ENCODE data around the gene NUAK2. TPM values are rescaled to one million over a fixed set of nuclear protein-coding genes. Genes with fewer than 3 reads are reported as not detected.
A peak's percentile ranks its signal among the peaks of the same experiment; 100 is the strongest.
"Not testable (repeated sequence)": the region's sequence is repeated elsewhere in the genome, so short reads cannot be mapped to it uniquely, and the experiment has no call there.

Gene NUAK2
- total RNA-seq, 8 experiments from 2014 or later = 0.09 to 17.9 (median 7.0) TPM

- H3K27ac ChIP-seq = peak overlapping the region; percentile 84 to 85
- peak; percentile 95 to 97 (median 96) for ATAC-seq (replicated peaks in 6 of 8)
- in situ Hi-C loops (cut with MboI; ENCODE audit: low pct_unique_long_range_greater_than_20kb in 2 of 9, low sequenced_read_pairs in 9 of 9, unreplicated experiment in 9 of 9) = loop anchor here in 1 of 9 experiments (5.0 kb wide), 1 partner anchor 38 kb away; the partner anchor contains the start of gene NUAK2
- 0 to 83% (median 33%) methylated on average over 1 to 4 of the region's 7 CpGs; no CpG with 5 or more reads in 6 of the 10 experiments for WGBS, 10 experiments
- no peak overlapping the region for H3K4me3 ChIP-seq
- H3K4me1 ChIP-seq (replicated peaks in 1 of 2) = peaks cover 37 to 38% of the 10 kb centered on the region in 2 donors
Measured at GRCh38 chr1:205284420-205285144, 37.0 kb downstream of the NUAK2 start.

GRCh38 chr1:205283270-205284147 lies 38.0 kb downstream of the NUAK2 start:
- Histone ChIP-seq H3K4me1 (replicated peaks in 1 of 2) (peaks cover 37 to 38% of the 10 kb centered on the region in 2 donors), H3K4me3 (no peak overlapping the region), H3K27ac (peak overlapping the region; percentile 84 to 85)
- in situ Hi-C loops (cut with MboI; ENCODE audit: low pct_unique_long_range_greater_than_20kb in 2 of 9, low sequenced_read_pairs in 9 of 9, unreplicated experiment in 9 of 9) = loop anchor here in 1 of 9 experiments (5.0 kb wide), 1 partner anchor 39 kb away; the partner anchor contains the start of gene NUAK2
- WGBS, 10 experiments = 63 to 82% (median 74%) methylated on average over 5 to 14 of the region's 15 CpGs
- ATAC-seq (replicated peaks in 6 of 8) = no peak

- WGBS, 10 experiments = 92 to 100% (median 99%) methylated on average over 1 to 9 of the region's 10 CpGs; no CpG with 5 or more reads in 2 of the 10 experiments
- not testable (repeated sequence) for H3K27ac ChIP-seq; ATAC-seq (replicated peaks in 6 of 8); H3K4me3 ChIP-seq
- peaks cover 25 to 26% of the 10 kb centered on the region in 2 donors for H3K4me1 ChIP-seq (replicated peaks in 1 of 2)
- in situ Hi-C loops (cut with MboI; ENCODE audit: low pct_unique_long_range_greater_than_20kb in 2 of 9, low sequenced_read_pairs in 9 of 9, unreplicated experiment in 9 of 9) = loop anchor here in 1 of 9 experiments (5.0 kb wide), 1 partner anchor 41 kb away; the partner anchor contains the start of gene NUAK2
Measured at GRCh38 chr1:205280666-205281395, 40.7 kb downstream of the NUAK2 start.

GRCh38 chr1:205279986-205280385 lies 41.6 kb downstream of the NUAK2 start:
- Histone ChIP-seq H3K4me1 (replicated peaks in 1 of 2) (peaks cover 17 to 18% of the 10 kb centered on the region in 2 donors), H3K4me3 (no peak overlapping the region), H3K27ac (no peak overlapping the region)
- ATAC-seq (replicated peaks in 6 of 8) = peak in 1 of 8 experiments; percentile 5
- in situ Hi-C loops (cut with MboI; ENCODE audit: low pct_unique_long_range_greater_than_20kb in 2 of 9, low sequenced_read_pairs in 9 of 9, unreplicated experiment in 9 of 9) = loop anchor here in 4 of 9 experiments (5.0 to 10.0 kb wide), 3 partner anchors 42 to 245 kb away; partner anchors contain the start of gene NUAK2 (in 4 of the 4)
- 0 to 100% (median 83%) methylated on average over 1 to 3 of the region's 3 CpGs; no CpG with 5 or more reads in 3 of the 10 experiments for WGBS, 10 experiments

- WGBS, 10 experiments = 75 to 100% (median 88%) methylated on average over 2 to 7 of the region's 8 CpGs; no CpG with 5 or more reads in 6 of the 10 experiments
- in situ Hi-C loops (cut with MboI; ENCODE audit: low pct_unique_long_range_greater_than_20kb in 2 of 9, low sequenced_read_pairs in 9 of 9, unreplicated experiment in 9 of 9) = loop anchor here in 4 of 9 experiments (10.0 kb wide), 2 partner anchors 48 to 248 kb away; partner anchors contain the start of gene NUAK2 (in 3 of the 4)
- ATAC-seq (replicated peaks in 6 of 8) = no peak
- Histone ChIP-seq H3K27ac (no peak overlapping the region), H3K4me1 (replicated peaks in 1 of 2) (peaks cover 25 to 28% of the 10 kb centered on the region in 2 donors), H3K4me3 (no peak overlapping the region)
Measured at GRCh38 chr1:205276689-205277065, 44.9 kb downstream of the NUAK2 start.

GRCh38 chr1:205275916-205276688 lies 45.4 kb downstream of the NUAK2 start:
- in situ Hi-C loops (cut with MboI; ENCODE audit: low pct_unique_long_range_greater_than_20kb in 2 of 9, low sequenced_read_pairs in 9 of 9, unreplicated experiment in 9 of 9) = loop anchor here in 4 of 9 experiments (10.0 kb wide), 2 partner anchors 49 to 249 kb away; partner anchors contain the start of gene NUAK2 (in 3 of the 4)
- 50 to 94% (median 86%) methylated on average over 1 to 6 of the region's 9 CpGs; no CpG with 5 or more reads in 3 of the 10 experiments for WGBS, 10 experiments
- no peak overlapping the region for H3K27ac ChIP-seq

GRCh38 chr1:205275133-205275532 lies 46.4 kb downstream of the NUAK2 start:
- peaks cover 25 to 28% of the 10 kb centered on the region in 2 donors for H3K4me1 ChIP-seq (replicated peaks in 1 of 2)
- no peak for ATAC-seq (replicated peaks in 6 of 8)
- WGBS, 10 experiments = 89 to 100% (median 100%) methylated on average over 1 to 3 of the region's 3 CpGs; no CpG with 5 or more reads in 5 of the 10 experiments
- no peak overlapping the region for H3K27ac ChIP-seq
- H3K4me3 ChIP-seq = no peak overlapping the region
- in situ Hi-C loops (cut with MboI; ENCODE audit: low pct_unique_long_range_greater_than_20kb in 2 of 9, low sequenced_read_pairs in 9 of 9, unreplicated experiment in 9 of 9) = loop anchor here in 4 of 9 experiments (10.0 kb wide), 2 partner anchors 50 to 250 kb away; partner anchors contain the start of gene NUAK2 (in 3 of the 4)

More at GRCh38 chr1:205275916-205276688, 45.4 kb downstream of the NUAK2 start:
- no peak overlapping the region for H3K4me3 ChIP-seq
- peaks cover 25 to 28% of the 10 kb centered on the region in 2 donors for H3K4me1 ChIP-seq (replicated peaks in 1 of 2)
- ATAC-seq (replicated peaks in 6 of 8) = no peak

- Histone ChIP-seq H3K4me1 (replicated peaks in 1 of 2) (peaks cover 25 to 28% of the 10 kb centered on the region in 2 donors), H3K27ac (peak overlapping the region in 1 of 2 donors; percentile 12), H3K4me3 (no peak overlapping the region)
- in situ Hi-C loops (cut with MboI; ENCODE audit: low pct_unique_long_range_greater_than_20kb in 2 of 9, low sequenced_read_pairs in 9 of 9, unreplicated experiment in 9 of 9) = loop anchor here in 7 of 9 experiments (10.0 to 25.0 kb wide), 3 partner anchors 51 to 287 kb away; partner anchors contain the start of gene NUAK2 (in 3 of the 7)
- peak in 5 of 8 experiments; percentile 24 to 44 (median 29) for ATAC-seq (replicated peaks in 6 of 8)
- WGBS, 10 experiments = 20 to 91% (median 77%) methylated on average over 1 to 5 of the region's 8 CpGs; no CpG with 5 or more reads in 2 of the 10 experiments
Measured at GRCh38 chr1:205274041-205274691, 47.4 kb downstream of the NUAK2 start.

DNA sequence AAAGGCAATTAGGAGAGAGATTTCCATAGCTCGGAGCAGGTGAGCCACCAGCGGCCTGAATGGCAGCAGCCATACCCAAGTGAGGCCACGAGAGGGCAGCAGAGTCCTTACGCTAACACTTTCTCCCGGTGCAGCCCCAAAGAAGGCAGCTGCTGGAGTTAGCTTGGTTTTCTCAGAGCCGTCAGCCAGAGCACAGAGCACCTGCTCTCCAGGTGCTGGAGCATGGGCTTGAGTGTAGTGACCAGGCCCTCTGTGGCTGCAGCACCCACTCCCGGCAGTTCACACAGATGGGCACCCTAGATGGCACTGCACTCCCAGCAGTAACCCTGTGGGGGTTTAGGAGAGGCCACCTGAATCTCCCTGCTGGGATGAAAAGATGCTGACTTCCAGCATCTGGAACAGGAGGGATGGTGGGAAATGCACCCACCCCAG lies 48.0 kb downstream of the NUAK2 start:
- ATAC-seq (replicated peaks in 6 of 8) = peak; percentile 62 to 96 (median 80)
- Histone ChIP-seq H3K4me3 (no peak overlapping the region), H3K4me1 (replicated peaks in 1 of 2) (peaks cover 25 to 28% of the 10 kb centered on the region in 2 donors), H3K27ac (no peak overlapping the region)
- 0 to 13% (median 10%) methylated on average over 2 to 6 of the region's 7 CpGs; no CpG with 5 or more reads in 5 of the 10 experiments for WGBS, 10 experiments
- in situ Hi-C loops (cut with MboI; ENCODE audit: low pct_unique_long_range_greater_than_20kb in 2 of 9, low sequenced_read_pairs in 9 of 9, unreplicated experiment in 9 of 9) = loop anchor here in 7 of 9 experiments (10.0 to 25.0 kb wide), 3 partner anchors 51 to 286 kb away; partner anchors contain the start of gene NUAK2 (in 3 of the 7)

DNA sequence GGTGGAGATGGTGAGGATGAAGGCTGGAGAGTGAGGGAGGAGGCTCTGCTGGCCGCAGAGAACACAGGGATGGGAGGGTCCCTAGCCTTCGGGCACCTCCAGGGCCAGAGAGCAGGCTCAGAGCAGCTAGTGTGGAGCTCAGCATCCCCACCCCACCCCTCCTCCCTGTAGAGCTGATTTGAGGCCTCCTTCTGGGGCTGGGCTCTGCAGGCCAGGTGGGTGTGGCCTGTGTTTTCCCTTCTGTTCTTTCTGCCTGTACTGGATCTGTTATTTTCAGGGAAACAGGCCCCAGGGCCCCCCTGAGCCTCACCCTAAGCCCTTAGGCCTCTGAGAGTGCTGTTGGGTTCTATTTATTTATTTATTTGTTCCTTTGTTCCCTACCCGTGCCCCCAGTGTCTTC lies 49.0 kb downstream of the NUAK2 start:
- Histone ChIP-seq H3K4me1 (replicated peaks in 1 of 2) (peaks cover 25 to 28% of the 10 kb centered on the region in 2 donors), H3K27ac (peak overlapping the region in 1 of 2 donors; percentile 3), H3K4me3 (no peak overlapping the region)
- ATAC-seq (replicated peaks in 6 of 8) = peak; percentile 6 to 86 (median 61)
- in situ Hi-C loops (cut with MboI; ENCODE audit: low pct_unique_long_range_greater_than_20kb in 2 of 9, low sequenced_read_pairs in 9 of 9, unreplicated experiment in 9 of 9) = loop anchor here in 7 of 9 experiments (10.0 to 25.0 kb wide), 3 partner anchors 52 to 285 kb away; partner anchors contain the start of gene NUAK2 (in 3 of the 7)
- 20 to 100% (median 67%) methylated on average over 1 of the region's 3 CpGs; no CpG with 5 or more reads in 5 of the 10 experiments for WGBS, 10 experiments

Measured in motor neuron (in vitro differentiated cells).